HG03457 (cell line): ENCODE results near the gene FKBP4.
A peak's percentile ranks its signal among the peaks of the same experiment; 100 is the strongest.

Experiments used
- ATAC-seq: cut with Tn5 transposase; IDR thresholded peaks from one replicate; pipeline ENCODE4 v1.9.1; 2021; ENCODE audit warnings: moderate number of reproducible peaks; ENCODE audit not compliant: unreplicated experiment

The FKBP4 gene

DNA sequence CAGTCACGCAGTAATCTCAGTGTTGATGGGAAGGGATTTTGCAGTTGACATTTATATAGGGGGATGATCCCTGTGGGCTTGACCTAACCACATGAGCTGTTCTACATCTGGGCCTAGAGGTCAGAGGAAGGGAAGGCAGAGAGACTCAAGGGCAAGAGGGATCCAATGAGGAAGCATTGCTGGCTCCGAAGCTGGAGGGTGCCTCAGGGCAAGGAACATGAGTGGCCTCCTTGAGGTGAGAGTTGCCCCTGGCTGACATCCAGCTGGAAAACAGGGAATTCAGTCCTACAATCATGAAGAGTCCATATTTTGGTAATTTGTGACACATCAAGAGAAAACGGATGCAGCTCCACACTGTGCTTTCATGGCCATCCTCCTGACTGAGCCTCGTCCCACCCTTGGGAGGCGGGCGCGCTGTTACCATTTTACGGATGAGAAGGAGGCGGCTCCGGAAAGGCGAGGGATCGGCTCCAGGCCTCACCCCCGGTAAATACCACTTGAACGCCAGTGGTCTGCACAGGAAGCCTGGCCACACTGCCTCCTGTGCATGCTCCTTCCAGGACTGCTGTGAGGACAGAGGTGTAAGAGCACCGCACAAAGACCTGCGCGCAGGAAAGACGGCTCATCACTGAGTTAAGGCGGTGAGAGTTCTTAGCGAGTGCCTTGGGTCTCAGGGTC lies 18.5 kb upstream of the FKBP4 start:
- ATAC-seq: no peak

DNA sequence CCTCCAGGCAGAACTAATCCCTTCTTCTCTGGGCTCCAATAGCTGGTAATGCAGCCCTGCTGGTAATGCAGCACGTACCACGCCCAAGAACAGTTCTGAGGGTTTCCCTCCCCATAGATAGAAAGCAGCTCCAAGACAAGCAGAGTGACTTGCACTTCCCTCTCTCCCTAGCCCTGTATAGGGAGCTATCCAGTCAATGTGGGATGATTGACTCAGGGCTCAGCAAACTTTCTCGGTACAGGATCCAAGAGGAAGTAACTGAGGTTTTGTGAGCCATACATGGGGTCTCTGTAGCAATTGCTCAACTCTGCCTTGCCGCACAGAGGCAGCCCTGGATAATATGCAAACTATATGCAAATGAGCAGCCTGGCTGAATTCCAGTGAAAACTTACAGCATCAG lies 15.5 kb upstream of the FKBP4 start:
- ATAC-seq: no peak

DNA sequence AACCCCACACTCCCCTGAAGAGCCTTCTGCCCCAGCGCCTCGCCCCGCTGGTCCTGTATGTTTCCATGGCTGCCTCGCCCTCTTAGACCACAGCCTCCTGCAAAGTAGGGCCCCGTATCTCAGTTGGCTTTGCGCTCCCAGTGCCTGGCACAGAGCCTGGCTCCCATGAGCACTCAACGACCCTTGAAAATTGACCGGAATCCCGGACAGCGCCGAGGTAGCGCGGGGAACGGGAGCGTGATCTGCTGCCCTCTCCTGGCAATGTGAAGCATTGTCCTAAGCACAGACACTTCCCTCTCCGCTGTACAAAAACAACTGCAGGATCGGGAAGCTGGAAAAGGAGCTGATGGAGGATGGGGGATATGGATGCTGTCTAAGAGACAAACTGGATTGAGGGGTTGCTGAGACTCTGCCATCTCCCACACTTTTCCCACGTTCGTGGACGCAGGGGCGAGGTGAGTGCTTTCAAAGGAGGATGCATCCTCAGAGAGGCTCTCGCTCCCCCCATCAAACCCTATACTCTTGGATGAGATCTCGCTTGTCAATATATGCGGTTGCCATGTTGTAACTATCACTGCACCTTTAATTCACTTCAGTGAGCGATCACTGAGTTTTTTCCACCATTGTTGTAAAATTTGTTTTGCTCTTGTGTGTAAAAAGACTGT lies 10.7 kb upstream of the FKBP4 start:
- no peak for ATAC-seq

DNA sequence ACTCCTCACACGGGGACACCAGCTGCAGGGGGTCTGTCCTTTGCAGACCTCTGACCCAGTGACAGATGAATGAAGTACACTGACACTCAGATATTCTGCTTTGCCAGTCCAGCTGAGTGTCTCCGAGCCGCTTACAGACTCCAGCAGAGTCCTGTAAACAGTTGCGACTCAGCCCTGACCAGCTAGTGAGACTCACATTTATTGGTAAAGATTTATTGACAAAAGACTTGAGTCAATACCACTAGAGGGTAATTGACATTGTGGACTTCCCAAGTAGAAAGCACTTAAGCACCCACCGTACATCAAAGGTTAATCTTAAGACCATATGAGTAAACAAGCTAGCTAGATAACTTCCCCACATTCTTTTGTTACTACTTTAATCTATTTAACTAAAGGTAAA lies 9.8 kb upstream of the FKBP4 start:
- ATAC-seq: no peak

DNA sequence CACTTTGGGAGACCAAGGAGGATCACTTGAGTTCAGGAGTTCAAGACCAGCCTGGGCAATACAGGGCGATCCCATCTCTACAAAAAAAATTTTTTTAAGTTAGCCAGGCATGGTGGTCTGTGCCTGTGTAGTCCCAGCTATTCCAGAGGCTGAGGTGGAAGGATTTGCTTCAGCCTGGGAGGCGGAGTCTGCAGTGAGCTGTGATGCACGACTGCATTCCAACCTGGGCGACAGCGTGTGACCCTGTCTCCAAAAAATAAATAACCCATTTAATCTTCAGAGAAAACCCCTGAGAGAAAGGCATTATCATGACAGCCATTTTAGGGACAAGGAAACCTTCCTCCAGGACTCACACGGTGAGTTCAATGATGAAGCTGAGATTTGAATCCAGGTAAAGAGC lies 3.7 kb upstream of the FKBP4 start:
- no peak for ATAC-seq

DNA sequence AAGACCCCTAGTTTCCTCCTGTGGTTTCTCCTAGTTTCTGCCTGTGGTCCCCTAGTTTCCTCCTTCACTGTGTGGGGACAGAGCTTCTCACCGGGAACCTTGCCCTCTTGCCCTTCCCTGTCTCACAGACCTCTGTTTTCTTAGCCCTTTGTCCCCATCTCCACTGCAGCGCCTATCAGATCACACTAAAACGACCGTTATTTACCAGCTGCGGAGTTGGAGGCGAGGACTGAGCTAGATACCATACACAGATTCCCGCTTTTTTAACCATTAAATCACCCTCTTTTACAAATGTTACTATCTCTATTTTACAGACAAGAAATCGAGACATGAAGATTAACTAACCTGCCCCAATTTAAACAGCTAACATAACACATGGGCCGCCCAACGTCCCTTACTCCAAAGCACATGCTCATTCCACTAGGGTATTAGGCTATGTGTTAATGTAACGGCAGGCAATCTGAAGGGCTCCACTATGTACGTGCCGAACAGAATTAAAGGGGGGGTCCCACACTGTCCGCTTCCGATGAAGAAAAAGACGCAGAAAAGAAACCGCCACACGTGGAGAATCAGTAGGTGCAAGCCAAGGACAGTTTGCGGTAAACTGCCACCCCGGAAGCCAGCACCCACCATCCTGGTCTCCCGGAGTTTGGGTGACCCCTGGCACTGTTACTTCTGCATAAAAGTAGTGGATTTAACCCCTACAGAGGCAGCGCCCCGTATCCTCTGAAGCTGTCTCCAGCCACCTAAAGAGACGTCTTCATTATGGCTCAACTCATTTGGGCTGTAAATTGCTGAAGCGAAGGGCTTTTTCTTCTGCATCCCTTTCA lies 1.9 kb upstream of the FKBP4 start:
- no peak for ATAC-seq

DNA sequence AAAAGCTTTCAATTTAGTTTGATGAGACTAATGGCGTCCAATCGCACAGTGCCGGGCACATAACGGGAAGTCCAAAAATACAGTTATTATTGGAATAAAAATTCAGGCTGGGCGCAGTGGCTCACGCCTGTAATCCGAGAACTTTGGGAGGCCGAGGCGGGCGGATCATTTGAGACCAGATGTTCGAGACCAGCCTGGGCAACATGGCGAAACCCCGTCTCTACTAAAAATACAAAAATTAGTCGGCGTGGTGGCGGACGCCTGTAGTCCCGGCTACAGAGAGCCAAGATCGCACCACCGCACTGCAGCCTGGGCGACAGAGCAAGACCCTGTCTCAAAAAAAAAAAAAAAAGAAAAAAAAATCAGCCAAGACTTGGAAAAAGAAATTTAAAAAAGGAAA lies 1.2 kb upstream of the FKBP4 start:
- no peak for ATAC-seq

DNA sequence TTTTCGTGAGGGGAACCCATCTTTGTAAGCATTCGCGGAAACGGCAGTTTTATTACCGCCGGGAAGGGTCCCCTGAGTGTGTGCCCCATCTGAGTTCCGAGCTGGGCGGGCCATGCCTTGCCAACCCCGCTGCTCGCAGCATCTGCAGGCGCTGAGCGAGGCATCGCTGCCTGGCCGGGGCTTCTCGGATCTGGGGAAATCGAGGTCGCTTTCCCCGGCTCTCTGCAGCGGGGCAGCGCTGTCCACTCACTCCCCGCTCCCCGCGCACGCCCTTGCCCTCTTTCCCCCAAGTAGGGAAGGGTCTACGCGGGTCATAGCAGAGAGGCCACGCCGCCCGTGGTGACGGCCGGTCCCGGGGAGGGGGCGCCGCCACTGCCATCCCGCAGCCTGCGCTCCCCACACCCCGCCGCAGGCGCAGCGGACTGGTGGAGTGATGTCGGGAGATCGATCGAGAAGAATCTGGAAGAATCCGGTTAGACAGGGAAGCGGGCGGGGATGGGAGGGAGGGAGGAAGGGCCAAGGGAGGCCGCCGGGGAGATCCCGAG lies 507 bp upstream of the FKBP4 start:
- peak; percentile 8 for ATAC-seq

DNA sequence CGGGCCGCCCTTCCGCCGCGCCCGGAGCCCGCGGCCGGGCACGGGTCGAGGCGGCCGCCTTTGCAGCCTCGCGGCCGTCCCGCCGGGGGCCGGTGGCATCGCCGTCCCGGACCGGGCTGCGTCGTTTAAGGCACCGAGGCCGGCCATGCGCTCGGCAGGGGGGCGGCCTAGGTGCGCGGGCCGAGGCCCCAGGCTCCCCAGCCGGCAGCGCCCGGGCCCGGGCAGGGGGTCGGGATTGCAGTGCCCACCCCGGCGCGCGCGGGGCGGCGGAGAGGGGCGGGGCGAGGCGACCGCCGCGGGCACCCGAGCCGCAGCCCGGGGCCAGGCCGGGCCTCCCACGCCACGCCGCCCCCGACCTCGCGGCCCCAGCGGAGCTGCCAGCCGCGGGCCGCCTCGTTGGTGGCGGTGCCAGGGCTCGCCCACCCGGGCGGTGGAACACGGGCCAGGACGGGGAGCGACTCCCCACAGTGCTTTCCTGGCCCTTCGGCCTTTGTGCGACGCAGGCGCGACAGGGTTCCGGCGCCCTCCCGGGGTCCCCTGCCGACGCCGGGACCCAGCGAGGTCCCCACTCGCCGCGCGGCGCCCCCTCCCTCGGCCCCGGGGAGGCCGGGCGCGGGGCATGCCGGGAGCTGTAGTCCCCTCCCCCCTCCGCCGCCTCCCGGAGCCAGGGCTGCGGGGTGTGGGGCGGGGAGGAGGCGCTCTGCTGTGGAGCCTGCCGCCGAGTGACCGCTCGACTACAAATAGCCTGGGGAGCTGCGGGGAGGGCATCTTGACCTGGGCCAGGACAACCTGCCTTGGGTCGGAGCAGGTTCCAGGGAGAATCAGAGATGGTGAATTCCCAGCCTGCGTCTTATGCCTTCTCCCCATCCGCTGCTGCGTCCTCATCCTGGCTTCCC lies 769 bp downstream of the FKBP4 start:
- peak; percentile 49 for ATAC-seq

DNA sequence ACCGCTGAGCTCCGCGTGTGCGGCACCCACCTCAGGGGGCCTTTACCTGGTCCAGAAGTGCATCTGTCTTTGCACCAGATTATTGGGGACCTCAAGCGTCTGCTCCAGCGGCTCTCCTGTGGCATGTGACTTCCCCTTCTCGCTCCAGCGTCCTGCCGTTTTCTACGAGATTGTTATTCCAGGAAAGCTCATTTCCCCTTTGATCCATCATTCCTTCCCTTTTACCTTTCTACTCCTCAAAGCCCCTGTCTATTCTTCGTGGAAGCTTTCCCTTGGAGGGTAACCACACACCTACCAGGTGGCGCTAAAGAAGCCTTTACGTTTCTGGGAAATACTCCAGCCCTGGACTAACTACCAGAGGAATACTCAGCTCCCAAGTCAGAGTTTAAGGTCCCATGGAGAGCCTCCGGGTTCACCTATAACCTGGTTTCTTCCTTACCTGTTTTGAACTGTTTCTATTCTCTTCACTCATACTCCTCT lies 1.5 kb downstream of the FKBP4 start:
- ATAC-seq: no peak

DNA sequence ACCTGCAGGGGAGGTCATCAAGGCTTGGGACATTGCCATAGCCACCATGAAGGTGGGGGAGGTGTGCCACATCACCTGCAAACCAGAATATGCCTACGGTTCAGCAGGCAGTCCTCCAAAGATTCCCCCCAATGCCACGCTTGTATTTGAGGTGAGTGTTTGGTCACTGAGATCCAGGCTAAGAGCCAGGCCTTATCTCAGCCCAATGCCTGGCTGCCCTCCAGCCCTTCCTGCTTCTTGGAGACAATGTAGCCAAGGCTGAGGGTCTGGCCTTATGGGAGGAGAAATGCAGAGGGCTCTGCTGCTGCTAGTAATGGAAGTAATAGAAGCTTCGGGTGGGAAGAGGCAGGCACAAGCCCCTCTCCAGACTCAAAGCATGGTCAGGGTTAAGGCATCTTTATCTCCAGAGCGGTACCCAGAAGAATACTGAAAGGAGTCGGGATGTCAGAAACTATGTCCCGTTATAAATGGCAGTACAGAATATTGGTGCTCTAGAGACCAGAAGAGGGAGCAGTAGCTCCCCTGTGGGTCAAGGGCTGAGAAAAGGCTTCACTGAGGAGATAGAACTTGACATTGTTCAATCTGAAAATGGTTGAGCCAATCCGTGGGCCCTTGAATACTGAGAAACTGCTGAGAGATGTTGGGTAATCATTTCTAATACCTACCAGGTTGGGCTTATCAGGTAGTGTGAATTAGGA lies 3.1 kb downstream of the FKBP4 start:
- ATAC-seq: no peak

DNA sequence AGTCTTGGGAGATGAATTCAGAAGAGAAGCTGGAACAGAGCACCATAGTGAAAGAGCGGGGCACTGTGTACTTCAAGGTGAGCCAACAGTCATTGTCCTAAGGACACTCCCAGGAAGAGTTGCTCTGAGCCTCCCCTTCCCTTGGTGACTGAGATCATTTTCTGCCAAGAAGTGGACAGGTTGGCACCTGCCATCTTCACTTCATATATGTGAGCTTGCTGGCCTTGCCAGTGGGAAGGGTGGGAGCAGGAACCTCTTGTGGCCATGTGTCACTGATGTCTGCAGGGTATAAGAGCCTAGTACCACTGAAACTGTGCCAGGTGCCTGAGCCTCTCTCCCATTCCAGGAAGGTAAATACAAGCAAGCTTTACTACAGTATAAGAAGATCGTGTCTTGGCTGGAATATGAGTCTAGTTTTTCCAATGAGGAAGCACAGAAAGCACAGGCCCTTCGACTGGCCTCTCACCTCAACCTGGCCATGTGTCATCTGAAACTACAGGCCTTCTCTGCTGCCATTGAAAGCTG lies 5.3 kb downstream of the FKBP4 start:
- ATAC-seq: no peak

DNA sequence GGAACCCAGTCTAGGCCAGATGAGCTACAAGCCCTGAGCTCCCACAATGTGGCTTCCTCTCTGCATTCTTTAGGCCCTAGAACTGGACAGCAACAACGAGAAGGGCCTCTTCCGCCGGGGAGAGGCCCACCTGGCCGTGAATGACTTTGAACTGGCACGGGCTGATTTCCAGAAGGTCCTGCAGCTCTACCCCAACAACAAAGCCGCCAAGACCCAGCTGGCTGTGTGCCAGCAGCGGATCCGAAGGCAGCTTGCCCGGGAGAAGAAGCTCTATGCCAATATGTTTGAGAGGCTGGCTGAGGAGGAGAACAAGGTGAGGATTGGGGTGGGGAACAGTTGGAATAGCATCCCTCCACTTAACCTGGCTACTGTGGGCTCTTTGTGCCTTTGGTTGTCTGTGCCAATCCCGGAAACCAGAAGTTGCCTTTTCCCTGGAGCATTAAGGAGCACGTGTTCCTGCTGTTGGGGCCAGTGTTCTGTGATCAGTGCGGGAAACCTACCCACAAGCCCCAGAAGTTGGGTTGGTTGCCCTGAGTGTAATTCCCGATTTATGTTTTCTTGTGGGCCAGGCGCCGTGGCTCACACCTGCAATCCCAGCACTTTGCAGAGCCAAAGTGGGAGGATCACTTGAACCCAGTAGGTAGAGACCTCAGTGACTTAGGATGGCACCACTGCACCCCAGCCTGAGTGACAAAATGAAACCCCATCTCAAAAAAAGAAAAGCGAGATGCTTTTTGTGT lies 6.4 kb downstream of the FKBP4 start:
- ATAC-seq: no peak

DNA sequence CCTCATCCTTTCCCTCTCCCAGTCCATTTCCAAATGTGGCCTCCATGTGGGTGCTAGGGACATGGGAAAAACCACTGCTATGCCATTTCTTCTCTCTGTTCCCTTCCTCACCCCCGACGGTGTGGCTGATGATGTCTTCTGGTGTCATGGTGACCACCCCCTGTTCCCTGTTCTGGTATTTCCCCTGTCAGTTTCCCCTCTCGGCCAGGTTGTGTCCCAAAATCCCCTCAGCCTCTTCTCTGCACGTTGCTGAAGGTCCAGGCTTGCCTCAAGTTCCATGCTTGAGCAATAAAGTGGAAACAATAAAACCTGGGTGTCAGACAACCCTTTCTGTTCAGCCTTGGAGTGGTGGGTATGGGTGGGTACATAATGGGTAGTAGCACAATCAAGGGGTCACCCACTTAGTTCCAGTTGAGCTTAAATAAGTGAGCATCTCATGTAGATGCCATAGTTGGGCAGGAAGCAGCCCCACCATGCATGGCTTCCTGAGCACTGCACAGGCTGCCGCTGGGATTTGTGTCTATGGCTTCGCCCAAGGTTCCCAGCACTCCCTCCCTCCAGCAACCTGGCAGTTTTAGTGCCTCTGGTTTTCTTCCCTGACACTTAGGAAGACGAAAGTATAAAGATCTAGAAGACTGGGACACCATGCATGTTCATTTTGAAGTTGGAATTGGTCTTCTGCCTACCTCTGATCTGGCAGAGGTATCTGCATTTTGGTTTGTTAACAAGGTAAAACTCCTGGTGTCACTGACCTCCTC lies 9.0 kb downstream of the FKBP4 start:
- ATAC-seq: no peak

DNA sequence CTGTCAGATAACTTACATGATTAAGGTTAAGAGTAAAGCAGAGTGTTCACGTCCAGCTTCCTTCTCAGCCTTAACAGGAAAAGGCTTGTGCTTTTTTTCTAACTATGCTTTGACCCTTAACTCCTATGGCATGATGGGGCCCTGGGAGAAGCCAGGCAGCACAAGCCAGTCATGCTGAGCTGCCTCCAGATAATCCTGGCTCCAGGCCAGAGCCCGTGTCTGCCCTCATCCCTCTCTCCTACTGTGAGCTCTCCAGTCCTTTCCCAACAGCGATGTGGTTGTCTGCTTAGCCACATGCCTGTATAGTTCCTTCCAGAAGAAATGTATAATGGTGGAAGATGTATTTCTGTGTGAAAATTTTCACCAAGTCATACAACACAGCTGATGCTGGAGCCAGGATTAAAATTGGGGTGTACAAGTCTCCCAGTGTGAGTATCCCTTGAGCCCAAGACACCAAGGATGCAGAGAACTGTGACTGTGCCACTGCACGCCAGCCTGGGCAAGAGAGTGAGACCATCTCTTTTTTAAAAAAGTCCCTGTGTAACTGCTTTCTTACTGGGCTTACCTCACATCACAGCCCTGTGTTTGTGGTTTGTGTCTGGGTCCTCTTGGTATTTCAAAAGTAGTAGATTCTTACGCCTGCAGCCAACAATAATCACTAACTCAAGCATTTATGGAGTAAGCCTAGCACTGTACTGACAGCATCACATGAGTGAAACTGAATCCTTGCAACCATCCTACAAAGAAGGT lies 9.8 kb downstream of the FKBP4 start:
- no peak for ATAC-seq

DNA sequence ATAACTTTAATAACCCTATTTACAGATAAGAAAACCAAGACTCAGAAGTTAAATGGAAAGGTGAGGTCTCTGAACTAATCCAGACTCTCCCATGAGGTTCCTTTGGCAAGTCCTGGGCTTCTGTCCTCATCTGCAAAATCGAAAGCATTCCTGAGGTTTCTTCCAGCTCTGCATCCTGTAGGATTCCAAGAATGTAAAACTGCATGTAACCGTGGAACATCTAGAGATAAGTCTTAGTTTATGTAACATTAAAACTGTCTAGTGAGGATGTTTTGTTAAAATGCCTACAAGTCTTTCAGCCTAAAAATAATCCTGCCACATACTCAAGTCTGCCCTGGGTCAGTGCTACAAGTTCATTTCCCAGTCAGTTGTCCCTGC lies 10.4 kb downstream of the FKBP4 start:
- ATAC-seq: no peak

DNA sequence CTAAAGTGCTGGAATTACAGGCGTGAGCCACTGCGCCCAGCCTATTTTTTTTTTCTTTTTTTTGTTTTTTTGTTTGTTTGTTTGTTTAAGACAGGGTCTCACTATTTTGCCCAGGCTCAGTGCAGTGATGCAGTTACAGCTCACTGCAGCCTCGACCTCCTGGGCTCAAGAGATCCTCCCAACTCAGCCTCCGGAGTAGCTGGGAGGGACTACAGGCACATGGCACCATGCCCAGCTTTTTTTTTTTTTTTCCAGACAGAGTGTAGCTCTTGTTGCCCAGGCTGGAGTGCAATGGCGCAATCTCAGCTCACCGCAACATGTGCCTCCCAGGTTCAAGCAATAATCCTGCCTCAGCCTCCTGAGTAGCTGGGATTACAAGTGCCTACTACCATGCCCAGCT lies 11.9 kb downstream of the FKBP4 start:
- ATAC-seq: no peak

DNA sequence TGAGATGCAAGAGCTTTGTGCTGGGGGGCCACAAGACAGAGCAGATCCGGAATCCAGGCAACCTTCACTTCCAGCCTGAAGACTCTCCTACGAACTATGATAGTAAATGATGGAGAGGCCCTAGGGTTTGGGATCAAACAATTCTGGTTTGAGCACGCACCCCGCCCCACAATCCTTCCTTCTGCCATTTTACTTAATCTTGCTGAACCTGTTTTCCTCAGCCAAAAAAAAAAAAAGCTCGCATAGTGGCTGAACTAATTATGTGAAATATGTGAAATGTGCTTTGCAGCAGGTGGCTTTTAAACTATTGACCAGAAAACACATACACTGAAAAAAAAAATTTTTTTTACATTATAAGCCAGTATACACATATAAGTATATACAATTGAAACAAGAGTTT lies 17.0 kb downstream of the FKBP4 start:
- ATAC-seq: no peak
